GM21737 (cell line): Measurements from ENCODE around the gene DENR.

Experiments
- ATAC-seq: cut with Tn5 transposase; IDR thresholded peaks from one replicate; pipeline ENCODE4 v1.9.1; 2021; ENCODE audit warnings: mild to moderate bottlenecking, moderate library complexity; ENCODE audit not compliant: unreplicated experiment

DENR gene

DNA sequence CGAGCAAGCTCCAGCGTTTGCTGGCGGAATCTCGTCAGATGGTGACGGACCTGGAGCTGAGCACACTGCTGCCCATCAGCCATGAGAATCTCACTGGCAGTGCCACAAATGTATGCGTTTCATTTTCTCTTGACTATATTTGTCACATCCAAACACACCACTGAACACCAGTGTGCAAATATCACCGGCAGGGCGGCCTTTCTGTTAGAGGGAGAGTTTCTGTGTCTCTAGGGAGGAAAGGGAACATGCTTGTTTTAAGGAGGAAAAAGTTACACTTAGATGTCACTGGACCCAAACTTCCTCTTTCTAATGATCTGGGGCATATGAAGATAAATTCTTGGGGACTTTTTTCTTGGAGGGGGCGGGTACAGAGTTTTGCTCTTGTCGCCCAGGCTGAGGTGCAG, 60.7 kb downstream of the DENR start:
- ATAC-seq = no peak

DNA sequence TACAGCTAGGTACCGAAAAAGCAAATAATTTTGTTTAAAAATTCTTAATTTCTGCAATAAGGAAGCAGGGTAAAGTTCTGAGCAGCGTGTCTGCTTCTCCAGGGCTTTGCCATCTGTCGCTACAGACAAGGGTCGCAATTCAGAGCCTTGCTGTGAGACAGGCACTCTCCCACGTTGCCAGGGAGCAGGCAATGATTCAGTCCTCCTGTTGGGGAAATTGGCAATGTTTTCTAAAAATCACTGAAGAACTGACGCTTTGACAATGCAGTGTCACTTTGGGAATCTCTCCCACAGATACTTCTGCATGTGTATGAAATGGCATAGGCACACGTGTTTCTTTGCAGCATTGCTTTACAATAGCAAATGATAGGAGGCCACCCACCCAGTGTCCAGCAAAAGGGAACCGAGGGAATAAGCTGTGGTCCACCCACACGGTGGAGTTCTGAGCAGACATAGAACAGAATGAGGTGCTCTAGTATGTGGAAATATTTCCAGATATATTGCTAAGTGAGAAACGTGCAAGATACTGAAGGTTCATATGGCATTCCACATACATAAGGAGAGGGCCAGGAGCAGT, 66.7 kb downstream of the DENR start:
- ATAC-seq = no peak

GRCh38 chr12:122820138-122820537, 67.5 kb downstream of the DENR start:
- no peak for ATAC-seq
